Right lobe of liver (tissue), 4 donors: ENCODE results near the gene ASCC1.
A peak's percentile ranks its signal among the peaks of the same experiment; 100 is the strongest.

Experiments used
- CTCF ChIP-seq, 4 donors: fragments of 200-600 bp in 3 of 4; fragments of 450-650 bp in 1 of 4; IDR thresholded peaks; one replicate each; pipeline versions ENCODE4 v1.5.1 to v1.8.0; 2016 to 2022; ENCODE audit warnings: antibody characterized with exemption in 4 of 4, mild to moderate bottlenecking in 2 of 4
- POLR2A ChIP-seq: fragments of 450-650 bp; IDR thresholded peaks from one replicate; pipeline ENCODE4 v1.6.1; 2017; ENCODE audit warnings: antibody characterized with exemption, mild to moderate bottlenecking
- donor health status: DM: no; HTN: no; CAD: no.
- donor health status: DM: no; HTN: no; CAD: no.
- donor health status: DM: no; HTN: yes; CAD: no.

DNA sequence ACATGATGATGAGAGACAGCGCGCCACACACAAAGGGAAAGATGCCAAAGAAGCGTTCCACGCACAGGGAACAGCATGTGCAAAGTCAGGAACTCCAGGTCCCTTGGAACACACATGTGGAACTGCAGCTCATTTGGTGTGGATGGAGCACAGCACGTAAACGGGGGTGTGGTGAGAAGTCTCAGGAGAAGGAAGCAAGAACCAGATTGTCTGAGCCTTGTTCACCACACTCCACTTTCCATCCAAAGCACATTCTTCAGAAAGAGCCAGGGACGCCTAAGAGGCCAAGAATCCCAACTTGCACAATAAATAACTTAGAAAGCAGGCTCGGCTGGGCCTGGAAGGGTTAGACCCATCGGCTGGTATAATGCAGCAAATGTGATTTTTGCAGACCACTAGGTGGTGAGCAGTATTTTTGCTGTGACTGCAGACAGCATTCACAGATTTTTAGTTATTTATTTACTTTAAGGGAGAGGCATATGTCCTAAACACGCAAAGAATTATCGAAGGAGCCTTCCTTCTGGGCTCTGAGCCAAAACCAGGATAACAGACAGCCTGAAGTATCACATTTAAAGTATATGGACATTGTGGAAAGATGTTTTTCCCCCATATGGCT, 27.9 kb upstream of the ASCC1 start:
- TF ChIP-seq CTCF (IDR thresholded peaks at IDR 0.05) (peak in 2 of 4 donors; percentile 6 to 21), POLR2A (no peak)
